ENCODE results near the gene ITPK1.
"Not testable (repeated sequence)": the region's sequence is repeated elsewhere in the genome, so short reads cannot be mapped to it uniquely, and the experiment has no call there.

The ITPK1 gene

DNA sequence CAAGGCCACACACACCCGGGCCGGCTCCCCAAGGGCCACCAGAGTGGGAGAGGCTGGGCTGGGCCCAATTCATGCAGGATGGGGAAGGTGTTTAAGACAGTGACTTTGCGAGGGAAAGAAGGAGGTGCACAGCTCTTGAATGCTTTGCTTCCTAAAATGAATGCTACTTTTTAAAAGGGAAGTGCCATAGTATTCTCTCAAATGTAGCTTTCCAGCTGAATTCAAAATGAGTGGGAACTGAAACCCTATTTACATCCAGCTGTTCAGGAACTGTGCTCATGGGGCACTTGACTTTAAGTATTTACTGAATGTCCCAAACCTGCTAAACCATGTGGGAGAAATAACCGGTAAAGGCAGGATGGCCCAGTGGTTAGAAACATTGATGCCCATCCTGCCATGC lies 7.6 kb downstream of the ITPK1 start:
- DNase-seq (ENCODE audit: low read depth, low spot score), result no peak
- H3K4me3 ChIP-seq (ENCODE audit: low read length), result no peak overlapping the region

DNA sequence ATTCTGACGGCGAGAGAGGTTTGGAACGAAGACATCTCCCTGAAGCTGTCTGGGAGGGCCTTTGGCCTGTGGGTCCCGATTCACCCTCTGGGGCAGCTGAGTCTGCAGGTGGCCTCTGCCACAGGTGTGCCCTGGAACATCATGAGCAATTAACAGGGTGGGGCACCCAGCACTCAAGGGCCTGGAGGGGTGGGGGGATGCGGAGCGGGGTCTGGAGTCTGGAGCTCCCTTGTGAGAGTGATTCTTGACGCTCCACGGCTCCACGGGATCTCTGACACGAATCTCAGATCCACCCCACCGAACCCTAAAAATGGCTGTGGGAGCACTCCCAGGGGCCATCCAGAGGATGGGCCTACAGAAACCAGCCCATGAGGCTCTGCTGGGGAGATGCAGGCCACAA lies 8.3 kb downstream of the ITPK1 start:
- no peak overlapping the region for H3K4me3 ChIP-seq (ENCODE audit: low read length)
- no peak for DNase-seq (ENCODE audit: low read depth, low spot score)

DNA sequence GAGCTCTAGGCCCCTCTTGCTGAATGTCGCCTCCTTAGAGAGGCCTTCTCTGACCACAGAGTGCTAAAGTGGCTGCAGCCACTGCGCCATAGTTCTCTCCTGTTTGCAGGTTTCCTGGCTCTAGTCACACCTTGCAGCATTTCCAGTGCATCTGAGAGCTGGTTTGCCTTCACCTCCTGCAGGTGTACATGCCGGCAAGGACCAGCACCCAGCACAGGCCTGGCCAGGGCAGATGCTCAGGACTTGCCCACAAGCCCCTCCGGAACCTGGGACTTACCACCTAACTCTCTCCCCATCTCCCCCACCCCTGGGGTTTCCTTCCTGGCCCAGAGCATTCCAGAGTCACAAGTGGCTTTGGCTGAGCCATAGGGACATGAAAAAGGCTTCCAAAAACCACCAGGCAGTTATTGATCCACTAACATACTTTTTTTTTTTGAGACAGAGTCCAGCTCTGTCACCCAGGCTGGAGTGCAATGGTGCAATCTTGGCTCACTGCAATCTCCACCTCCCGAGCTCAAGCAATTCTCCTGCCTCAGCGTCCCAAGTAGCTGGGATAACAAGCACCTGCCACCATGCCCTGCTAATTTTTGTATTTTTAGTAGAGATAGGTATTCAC lies 9.1 kb downstream of the ITPK1 start:
- no peak for DNase-seq (ENCODE audit: low read depth, low spot score)
- no peak overlapping the region for H3K4me3 ChIP-seq (ENCODE audit: low read length)

DNA sequence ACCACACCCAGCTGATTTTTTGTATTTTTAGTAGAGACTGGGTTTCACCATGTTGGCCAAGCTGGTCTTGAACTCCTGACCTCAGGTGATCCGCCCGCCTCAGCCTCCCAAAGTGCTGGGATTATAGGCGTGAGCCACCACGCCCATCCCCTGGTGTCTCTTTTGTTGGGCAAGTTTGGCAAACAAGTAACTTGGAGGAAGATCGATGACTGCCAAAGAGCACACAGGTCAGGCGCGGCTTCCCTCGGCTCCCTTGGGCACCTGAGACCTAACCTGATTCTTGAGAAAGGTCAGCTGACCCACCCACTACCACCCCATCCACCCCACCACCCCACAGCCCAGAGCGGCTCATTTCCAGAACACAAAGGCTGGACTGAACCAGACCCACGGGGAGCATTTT lies 9.9 kb downstream of the ITPK1 start:
- H3K4me3 ChIP-seq (ENCODE audit: low read length); DNase-seq (ENCODE audit: low read depth, low spot score): not testable (repeated sequence)

DNA sequence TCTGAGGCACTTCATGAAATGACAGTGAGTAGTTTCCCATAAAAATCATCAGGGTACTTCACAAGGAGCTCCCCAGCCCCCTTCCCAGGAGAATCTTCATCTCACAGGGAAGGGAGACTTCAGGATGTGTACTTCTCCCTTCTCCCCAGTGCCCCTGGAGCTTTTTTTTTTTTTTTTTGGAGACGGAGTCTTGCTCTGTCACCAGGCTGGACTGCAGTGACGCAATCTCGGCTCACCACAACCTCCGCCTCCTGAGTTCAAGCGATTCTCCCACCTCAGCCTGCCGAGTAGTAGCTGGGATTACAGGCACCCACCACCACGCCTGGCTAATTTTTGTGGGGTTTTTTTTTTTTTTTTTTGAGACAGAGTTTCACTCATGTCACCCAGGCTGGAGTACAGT lies 10.4 kb downstream of the ITPK1 start:
- no peak for DNase-seq (ENCODE audit: low read depth, low spot score)
- H3K4me3 ChIP-seq (ENCODE audit: low read length), result no peak overlapping the region

DNA sequence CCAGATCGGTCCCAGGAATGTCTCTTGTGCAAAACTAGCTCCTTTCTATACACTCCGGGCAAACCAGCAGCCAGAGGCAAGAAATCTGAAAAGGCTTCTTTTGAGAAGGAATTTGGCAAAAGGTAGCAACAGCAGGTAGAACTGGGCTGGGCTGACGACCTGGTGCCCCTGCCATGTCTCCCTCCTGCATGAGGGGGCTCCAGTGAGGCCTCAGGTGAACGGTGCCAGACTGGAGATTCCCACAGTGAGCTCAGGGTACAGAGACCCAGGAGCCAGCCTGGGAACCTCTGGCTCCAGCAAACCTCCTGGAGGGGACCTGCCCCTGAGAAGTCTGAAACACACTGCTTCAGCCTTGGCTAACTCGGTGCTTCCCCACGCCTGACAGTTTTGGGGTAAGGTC lies 10.8 kb downstream of the ITPK1 start:
- no peak for DNase-seq (ENCODE audit: low read depth, low spot score)
- no peak overlapping the region for H3K4me3 ChIP-seq (ENCODE audit: low read length)

DNA sequence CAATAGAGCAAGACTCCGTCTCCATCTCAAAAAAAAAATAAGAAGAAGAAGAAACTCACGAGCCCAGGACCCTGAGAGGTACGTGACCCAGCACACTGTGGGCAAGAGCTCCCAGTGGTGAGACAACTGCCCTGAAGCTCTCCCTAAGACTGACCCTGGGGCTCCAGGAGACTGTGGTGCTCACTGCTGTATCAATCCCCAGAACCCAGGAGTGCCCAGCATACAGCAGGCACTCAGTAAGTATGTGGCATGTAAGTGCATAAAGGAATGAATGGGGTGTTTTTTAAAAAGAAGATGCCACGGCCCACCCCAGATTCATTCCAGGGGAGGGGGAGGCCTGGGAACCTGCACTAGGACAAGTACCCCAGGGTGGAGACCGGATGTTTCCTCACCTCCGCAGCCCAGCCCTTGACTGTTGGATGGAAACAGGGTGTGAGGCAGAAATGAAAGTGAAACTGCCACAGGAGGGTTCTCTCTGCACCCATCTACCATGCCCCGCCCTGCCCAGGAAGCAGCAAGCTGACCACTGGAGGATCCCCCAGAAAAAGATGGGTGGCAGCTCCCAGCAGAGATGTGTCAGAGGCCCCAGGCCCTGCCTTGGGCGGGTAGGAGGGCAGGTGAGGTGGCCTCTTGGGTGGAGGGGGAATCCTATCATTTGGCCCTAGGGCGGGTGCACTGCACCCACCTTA lies 12.2 kb downstream of the ITPK1 start:
- H3K4me3 ChIP-seq (ENCODE audit: low read length), result peak overlapping the region; percentile 20
- peak; percentile 81 for DNase-seq (ENCODE audit: low read depth, low spot score)

DNA sequence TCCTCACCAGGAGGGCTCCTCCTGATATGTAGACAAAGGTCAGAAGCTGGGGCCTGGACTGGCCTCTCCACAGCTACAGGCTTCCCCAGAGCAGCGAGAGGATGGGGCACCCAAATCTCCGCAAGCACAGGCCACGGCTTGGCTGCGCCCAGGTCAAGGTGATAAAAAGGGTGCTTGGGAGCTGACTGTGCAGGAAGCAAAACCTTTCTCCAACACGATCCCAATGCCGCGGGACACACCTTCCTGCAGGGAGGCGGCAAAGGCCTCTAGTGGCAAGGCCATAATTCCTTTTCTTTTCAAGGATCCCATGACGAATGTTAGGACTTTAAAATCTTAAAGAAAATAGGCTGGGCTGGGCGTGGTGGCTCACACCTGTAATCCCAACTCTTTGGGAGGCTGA lies 13.6 kb downstream of the ITPK1 start:
- H3K4me3 ChIP-seq (ENCODE audit: low read length), result no peak overlapping the region

DNA sequence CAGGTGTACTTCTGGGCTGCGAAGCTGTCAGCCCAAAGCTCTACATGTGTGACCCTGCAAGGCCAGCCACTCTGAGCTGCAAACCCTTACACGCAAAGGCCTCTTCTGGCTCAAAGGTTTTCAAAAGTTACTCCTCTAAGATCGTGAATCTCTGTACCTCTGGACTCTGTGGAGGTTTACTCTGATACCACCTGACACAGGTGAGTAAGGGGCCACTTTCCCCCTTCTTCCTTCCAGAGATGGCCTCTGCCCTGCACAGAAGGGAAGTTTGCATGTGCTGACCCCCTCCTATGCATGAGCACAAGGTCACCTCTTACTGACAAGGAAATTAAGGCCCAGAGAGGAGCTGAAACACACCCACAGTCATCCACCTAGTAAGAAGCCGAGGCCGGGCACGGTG lies 14.5 kb downstream of the ITPK1 start:
- DNase-seq (ENCODE audit: low read depth, low spot score), result no peak
- H3K4me3 ChIP-seq (ENCODE audit: low read length), result no peak overlapping the region

More for the DNA sequence above, 13.6 kb downstream of the ITPK1 start:
- no peak for DNase-seq (ENCODE audit: low read depth, low spot score)

DNA sequence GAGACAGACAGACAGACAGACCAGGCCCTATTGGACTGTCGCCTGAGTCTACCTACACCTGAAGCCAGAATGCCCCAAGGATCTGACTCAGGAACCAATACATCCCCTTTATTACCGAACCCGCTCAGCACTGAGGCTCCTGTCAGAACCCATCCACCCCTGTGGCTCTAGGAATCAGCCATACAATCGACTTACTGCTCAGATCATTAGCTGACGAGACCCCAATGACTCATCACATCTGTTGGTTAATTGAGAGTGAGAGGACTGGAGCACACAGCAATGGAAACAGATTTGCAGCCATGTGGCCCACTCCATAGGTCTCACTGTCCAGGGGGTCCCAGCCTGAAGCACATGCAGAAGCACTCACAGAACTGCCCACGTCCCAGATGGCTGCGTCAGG lies 15.2 kb downstream of the ITPK1 start:
- DNase-seq (ENCODE audit: low read depth, low spot score), result no peak
- H3K4me3 ChIP-seq (ENCODE audit: low read length), result no peak overlapping the region

DNA sequence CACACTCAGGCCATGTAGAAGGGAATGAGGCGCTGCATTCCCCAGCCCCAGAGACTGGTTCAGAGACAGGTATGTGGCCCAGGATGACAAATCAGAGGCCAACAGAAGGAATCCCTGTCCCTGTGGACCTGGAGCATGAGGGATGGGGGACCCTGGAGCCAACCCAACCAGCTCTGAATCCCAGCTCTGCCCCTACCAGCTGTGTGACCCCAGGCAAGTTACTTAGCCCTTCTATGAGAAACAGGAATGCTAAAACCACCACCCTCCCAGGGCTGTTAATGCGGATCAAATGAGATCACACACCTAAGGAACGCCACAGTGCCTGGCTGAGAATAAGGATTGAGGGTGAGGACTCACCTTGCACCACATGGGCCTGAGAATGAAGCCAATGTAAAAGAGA lies 15.6 kb downstream of the ITPK1 start:
- DNase-seq (ENCODE audit: low read depth, low spot score), result no peak
- H3K4me3 ChIP-seq (ENCODE audit: low read length), result no peak overlapping the region

DNA sequence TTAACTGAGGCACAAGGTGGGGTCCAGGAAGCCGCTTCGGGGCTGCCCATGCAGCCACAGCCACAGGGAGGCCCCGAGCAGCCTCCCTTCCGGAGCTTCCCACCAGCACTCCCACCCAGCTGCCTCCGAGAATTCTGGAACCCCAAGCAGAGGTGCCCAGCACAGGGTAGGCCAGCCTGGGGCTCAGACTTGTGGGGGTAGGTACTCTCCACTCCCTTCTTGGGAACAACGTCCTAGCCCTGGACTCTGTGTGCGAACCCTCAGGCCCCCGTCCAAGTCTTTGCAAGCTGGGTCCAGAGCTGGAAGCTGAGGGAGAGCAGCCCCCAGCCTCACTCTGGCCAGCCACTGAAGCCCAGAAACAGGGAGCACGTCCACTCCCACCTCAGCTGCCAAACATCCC lies 16.1 kb downstream of the ITPK1 start:
- H3K4me3 ChIP-seq (ENCODE audit: low read length), result no peak overlapping the region
- no peak for DNase-seq (ENCODE audit: low read depth, low spot score)

DNA sequence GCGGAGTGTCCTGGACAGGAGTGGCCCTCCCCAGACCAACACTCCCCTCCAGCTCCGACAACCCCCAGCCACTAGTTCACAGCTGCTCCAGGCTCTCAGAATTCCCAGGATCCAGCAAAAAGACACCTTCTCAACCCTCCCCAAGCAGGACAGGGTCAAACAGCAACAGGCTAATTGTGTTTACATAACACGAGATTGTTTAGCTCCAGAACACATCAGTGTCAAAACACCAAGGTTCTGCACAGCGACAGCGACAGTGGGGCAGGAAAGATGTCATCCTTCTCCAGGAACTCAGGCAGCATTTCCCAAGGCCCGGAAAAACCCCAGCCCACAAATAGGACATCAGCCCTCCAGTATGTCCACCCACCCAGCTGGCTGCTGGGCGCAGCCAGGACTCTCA lies 16.5 kb downstream of the ITPK1 start:
- H3K4me3 ChIP-seq (ENCODE audit: low read length), result no peak overlapping the region
- DNase-seq (ENCODE audit: low read depth, low spot score), result no peak

DNA sequence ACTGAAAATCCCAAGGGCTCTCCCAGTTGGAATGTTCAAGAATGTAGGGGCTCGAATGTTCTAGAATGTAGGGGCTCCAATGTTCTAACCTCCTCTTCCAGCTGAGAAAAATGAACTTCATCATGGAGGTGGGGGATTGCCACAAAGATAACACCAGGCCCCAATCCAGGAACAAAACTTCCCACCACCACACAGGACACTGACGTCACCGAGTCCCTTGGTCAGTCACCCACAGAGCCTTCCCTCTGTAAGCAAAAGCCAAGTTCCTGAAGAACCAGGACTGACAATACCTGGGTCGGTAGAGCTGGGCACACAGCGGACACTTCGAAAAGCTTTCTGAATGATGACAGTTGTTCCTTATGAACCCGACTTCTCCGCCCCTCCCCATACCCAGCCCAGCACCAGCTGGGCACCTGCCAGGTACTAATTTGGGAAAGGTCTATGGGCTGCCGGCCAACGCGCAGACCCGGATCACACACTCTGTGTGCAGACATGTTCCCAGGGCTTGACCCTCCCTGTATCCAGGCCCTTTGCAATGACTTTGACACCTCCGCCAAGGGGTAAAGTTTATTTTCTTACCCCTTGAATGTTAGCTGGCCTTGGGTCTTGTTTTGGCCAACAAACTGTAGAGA lies 18.9 kb downstream of the ITPK1 start:
- no peak for DNase-seq (ENCODE audit: low read depth, low spot score)
- no peak overlapping the region for H3K4me3 ChIP-seq (ENCODE audit: low read length)

DNA sequence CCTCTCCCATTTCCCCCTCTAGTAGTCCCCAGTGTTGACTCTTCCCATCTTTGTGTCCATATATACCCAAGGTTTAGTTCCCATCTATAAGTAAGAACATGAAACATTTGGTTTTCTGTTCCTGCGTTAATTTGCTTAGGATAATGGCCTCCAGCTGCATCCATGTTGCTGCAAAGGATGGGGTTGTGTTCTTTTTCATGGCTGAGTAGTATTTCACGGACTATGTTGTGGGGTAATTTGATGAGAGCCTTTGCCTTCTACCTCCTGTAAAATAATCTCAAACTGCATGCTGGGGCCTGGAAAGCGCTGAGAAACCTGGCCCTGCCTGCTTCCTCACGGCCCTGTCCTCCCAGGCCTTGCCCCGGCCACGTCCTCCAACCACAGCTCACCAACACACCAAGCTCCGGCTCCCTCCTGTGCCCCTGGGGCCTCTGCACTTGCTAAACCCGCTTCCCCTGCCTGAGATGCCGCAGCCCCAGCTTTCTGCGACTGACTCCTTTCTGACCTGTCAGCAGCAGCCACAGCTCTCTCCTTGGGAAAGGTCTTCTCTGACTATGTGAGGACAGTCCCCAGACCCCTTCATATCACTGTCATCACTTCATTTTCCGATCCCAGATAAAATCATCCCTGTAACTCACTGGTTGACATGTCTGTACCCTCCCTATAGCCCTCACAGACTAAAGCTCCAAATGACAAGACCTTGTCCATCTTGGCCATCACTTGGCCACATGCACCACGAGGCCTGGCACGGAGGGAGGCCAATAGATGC lies 19.8 kb downstream of the ITPK1 start:
- DNase-seq (ENCODE audit: low read depth, low spot score), result no peak
- no peak overlapping the region for H3K4me3 ChIP-seq (ENCODE audit: low read length)

DNA sequence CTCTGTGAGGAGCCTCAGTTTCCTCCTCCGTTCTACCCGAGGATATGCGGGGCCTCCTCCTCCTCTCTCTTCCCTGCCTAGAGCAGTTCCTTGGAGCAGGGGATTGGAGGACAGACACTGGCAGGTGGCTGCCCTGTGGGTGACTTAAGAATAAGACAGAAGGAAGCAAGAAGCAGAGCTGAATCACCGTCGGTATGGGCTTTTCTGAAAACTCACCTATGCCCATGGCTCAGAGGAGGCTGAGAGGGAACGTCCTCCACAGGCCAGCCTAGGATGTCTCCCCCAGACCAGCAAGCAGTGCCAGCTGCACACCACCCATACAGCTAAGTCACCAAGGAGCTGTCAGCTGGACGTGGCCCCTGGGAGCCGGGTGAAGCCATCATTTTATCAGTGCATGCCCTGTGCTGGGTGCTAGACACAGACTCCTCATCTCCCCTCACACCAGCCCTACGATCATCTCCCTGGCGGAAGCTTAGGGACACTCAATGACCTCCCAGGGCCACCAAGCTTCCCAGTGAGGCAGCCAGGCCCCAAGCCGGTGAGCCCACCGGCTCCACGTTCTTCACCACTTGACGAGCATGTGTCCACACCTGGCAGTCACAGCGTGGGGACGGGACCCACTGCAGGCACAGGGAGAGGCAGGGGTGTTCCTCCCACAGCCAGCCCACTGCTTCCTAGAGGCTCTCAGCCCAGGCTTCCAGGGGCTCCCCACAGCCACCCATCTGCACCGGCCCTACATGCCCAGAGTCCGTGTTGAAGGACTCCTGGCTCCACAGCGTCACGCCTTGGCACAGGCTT lies 21.4 kb downstream of the ITPK1 start:
- no peak for DNase-seq (ENCODE audit: low read depth, low spot score)
- H3K4me3 ChIP-seq (ENCODE audit: low read length), result no peak overlapping the region

DNA sequence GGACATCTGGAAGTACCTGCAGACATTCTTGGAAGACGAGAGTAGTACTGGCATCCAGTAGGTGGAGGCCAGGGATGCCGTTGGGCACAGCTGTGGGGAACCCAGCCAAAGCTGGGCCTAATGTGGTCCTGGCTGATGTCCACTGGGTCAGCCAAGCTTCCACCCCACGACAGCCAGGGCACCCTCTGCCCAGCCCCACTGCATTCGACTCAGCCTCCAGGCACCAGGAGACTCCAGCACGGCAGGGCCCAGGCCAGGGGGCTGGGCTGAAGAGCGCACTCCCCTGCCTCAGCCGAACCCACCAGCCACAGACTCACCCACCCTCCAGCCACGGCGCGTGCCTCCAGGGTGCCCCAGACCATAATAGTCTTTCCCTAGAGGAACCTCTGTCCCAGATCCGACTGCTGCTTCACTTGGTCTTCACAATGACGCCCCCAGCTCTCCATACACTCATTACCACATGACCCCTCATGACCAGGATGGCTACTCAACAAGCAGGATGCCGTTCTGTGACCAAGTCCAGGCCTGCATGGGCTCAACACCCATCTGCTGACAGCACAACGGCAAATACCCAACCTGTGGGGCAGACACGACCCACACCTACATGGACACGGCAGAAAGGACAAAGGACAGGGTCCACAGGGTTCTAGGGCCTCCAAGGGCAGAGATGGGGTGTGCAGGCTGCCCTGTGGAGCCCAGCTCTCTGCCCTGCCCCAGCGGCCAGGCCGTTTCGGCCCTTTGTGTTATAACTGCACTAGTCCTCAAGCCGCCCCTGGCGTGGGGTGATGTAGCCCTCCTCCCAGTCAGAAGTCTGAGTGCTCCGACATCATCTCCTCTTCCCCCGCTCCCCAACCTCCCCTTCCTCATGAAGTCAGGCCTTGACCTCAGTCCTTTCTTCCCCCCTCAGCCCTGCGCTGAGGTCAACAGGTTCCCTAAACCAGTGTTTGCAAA lies 22.8 kb downstream of the ITPK1 start:
- H3K4me3 ChIP-seq (ENCODE audit: low read length), result no peak overlapping the region
- no peak for DNase-seq (ENCODE audit: low read depth, low spot score)

DNA sequence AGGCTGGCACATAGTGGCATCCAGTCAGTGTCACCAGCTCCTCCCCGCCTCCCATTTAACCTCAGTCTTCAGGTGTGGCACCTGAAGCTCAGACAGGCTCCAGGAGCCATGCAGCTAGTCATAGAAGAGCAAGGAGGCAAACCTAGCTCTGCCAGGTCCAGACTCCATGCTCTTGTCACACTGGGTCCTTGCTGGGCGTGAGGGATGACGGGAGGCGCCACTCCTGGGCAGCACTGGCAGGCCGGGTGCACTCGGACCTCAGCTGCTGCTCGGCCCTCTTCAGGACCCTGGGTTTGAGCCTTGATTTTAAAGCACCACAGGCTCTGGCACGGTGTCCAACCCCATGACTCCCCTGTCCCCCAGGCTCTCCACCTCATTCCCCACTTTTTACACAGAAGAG lies 24.1 kb downstream of the ITPK1 start:
- no peak overlapping the region for H3K4me3 ChIP-seq (ENCODE audit: low read length)
- DNase-seq (ENCODE audit: low read depth, low spot score), result no peak
